Tibial artery (tissue), 4 donors: Measurements from ENCODE around the gene UNC13B.

Experiments
- DNase-seq, 2 donors: peaks; one replicate each; pipeline ENCODE4 v3.0.0-alpha.2; 2019
- H3K27ac ChIP-seq, 2 donors: fragments of 200-600 bp; sonication (generic) in 1 of 2; 1 replicate in 1 of 2; 2 replicates in 1 of 2; pipeline ENCODE4 v1.5.1; 2018 to 2019; ENCODE audit warnings: mild to moderate bottlenecking in 1 of 2
- H3K27me3 ChIP-seq, 2 donors: fragments of 200-600 bp; sonication (generic) in 1 of 2; one replicate each; pipeline versions ENCODE4 v1.5.1 to v1.6.0; 2016 to 2019
- H3K36me3 ChIP-seq, 3 donors: fragments of 200-600 bp; sonication (generic) in 2 of 3; one replicate each; pipeline ENCODE4 v1.5.1; 2016 to 2019; ENCODE audit warnings: mild to moderate bottlenecking in 2 of 3
- H3K4me1 ChIP-seq, 4 donors: fragments of 200-600 bp; sonication (generic) in 2 of 4; 1 replicate in 3 of 4; 2 replicates in 1 of 4; pipeline ENCODE4 v1.5.1; 2016 to 2019
- H3K4me3 ChIP-seq, 2 donors: fragments of 200-600 bp; sonication (generic) in 1 of 2; 1 replicate in 1 of 2; 2 replicates in 1 of 2; pipeline ENCODE4 v1.5.1; 2018 to 2019; ENCODE audit warnings: mild to moderate bottlenecking in 2 of 2
- H3K9me3 ChIP-seq, 3 donors: fragments of 200-600 bp; sonication (generic) in 1 of 3; one replicate each; pipeline ENCODE4 v1.5.1; 2016 to 2019
- CTCF ChIP-seq, 2 experiments: fragments of 200-600 bp in 1 of 2; fragments of 450-650 bp in 1 of 2; IDR thresholded peaks; one replicate each; pipeline ENCODE4 v1.5.1; 2017 to 2019; ENCODE audit warnings: antibody characterized with exemption in 2 of 2, mild to moderate bottlenecking in 1 of 2, moderate library complexity in 1 of 2
- intact Hi-C: fragments of 100-400 bp; cut with DNase I; formaldehyde crosslinking; loops from one replicate; pipeline ENCODE4 v1.15.0; 2023; ENCODE audit warnings: low total_unique reads

The UNC13B gene

GRCh38 chr9:35203528-35203927, 41.7 kb downstream of the UNC13B start:
- H3K36me3 ChIP-seq = peaks cover 5 to 9% (median 9%) of the 10 kb centered on the region in 3 donors
- TF ChIP-seq CTCF (IDR thresholded peaks at IDR 0.05) = no peak
- H3K9me3 ChIP-seq = peaks cover 6 to 31% (median 19%) of the 10 kb centered on the region in 3 donors
- H3K4me3 ChIP-seq = no peak overlapping the region
- DNase-seq = no peak
- intact Hi-C loops = no loop called here
- H3K27me3 ChIP-seq = no peaks in the 10 kb centered on the region
- H3K4me1 ChIP-seq = no peaks in the 10 kb centered on the region
- H3K27ac ChIP-seq = no peak overlapping the region

- DNase-seq = no peak
- TF ChIP-seq CTCF (IDR thresholded peaks at IDR 0.05) = no peak
- Histone ChIP-seq H3K9me3 (peaks cover 6 to 26% (median 19%) of the 10 kb centered on the region in 3 donors), H3K4me3 (no peak overlapping the region), H3K36me3 (peaks cover 5 to 9% (median 9%) of the 10 kb centered on the region in 3 donors), H3K27me3 (no peaks in the 10 kb centered on the region), H3K4me1 (no peaks in the 10 kb centered on the region), H3K27ac (no peak overlapping the region)
- intact Hi-C loops = no loop called here
These were observed 43.5 kb downstream of the UNC13B start for GRCh38 chr9:35205340-35205739.

DNA sequence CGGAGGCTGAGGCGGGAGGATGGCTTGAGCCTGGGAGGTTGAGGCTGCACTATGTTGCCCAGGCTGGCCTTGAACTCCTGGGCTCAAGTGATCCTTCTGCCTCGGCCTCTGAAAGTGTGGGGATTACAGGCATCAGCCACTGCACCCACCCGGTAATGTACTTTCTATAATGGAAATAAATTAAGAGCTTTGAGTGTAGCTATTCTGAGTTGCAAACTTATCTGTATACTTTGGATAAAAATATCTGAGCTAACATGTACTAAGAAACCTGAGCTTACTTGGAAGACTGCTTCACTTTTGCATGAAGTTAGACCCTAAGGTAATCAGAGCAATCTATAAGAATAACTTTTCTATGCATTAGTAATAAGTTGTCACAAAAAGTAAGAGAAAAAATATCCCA, 50.0 kb downstream of the UNC13B start:
- H3K36me3 ChIP-seq = no peaks in the 10 kb centered on the region

GRCh38 chr9:35220659-35221338, 59.0 kb downstream of the UNC13B start:
- intact Hi-C loops = no loop called here
- no peak overlapping the region for H3K4me3 ChIP-seq
- H3K27ac ChIP-seq = no peak overlapping the region
- DNase-seq = no peak
- H3K36me3 ChIP-seq = no peaks in the 10 kb centered on the region
- no peak for TF ChIP-seq CTCF (IDR thresholded peaks at IDR 0.05)
- no peaks in the 10 kb centered on the region for H3K4me1 ChIP-seq
- no peaks in the 10 kb centered on the region for H3K27me3 ChIP-seq
- peaks cover 0 to 5% (median 0%) of the 10 kb centered on the region in 3 donors for H3K9me3 ChIP-seq

More for the DNA sequence above, 50.0 kb downstream of the UNC13B start:
- Histone ChIP-seq H3K27me3 (no peaks in the 10 kb centered on the region), H3K4me3 (no peak overlapping the region), H3K4me1 (no peaks in the 10 kb centered on the region), H3K9me3 (no peaks in the 10 kb centered on the region), H3K27ac (no peak overlapping the region)
- no peak for TF ChIP-seq CTCF (IDR thresholded peaks at IDR 0.05)
- intact Hi-C loops = no loop called here
- DNase-seq = no peak

DNA sequence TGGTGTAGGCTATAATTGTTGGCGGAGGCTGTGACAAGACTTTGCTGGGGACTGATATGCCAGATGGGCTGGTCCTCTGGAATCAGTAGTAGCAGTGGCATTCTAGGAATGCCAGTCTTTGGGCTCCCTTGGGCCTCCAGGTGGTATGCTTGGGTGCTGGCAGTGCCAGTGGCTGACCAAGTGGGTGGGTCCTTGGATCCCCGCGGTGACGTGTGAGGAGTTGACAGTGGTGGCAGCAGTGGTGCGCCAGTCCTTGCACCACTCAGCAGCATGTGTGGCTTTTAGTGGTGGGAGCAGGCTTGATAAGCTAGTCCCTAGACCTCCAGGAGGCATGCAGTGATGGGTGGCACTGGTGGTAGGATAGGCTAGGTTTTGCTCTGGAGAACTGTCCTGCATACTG, 63.9 kb downstream of the UNC13B start:
- no peak for DNase-seq
- no peak for TF ChIP-seq CTCF (IDR thresholded peaks at IDR 0.05)
- Histone ChIP-seq H3K4me3 (no peak overlapping the region), H3K9me3 (peaks cover 0 to 5% (median 0%) of the 10 kb centered on the region in 3 donors), H3K36me3 (no peaks in the 10 kb centered on the region), H3K4me1 (no peaks in the 10 kb centered on the region), H3K27me3 (no peaks in the 10 kb centered on the region), H3K27ac (no peak overlapping the region)
- intact Hi-C loops = no loop called here
